ENCODE data around the gene PIBF1.

DNA sequence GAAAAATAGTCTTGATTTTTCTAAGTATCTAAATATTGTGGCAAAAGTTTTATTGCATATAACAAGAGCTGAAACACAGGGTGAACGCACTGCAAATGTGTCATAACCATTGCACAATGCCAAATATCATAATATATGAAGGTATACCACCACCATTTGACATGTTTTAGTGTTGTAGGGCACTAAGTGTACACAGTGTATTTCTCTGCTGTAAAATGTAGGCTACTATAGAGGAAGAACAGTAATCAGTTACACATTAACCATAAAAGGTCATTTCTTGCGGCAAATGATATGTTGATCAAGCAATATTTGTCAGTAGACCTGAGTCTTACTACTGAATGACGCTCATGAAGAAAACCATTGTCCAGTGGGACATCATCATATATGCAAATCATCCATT, 258.6 kb downstream of the PIBF1 start:
- TF ChIP-seq MAFK (IDR thresholded peaks at IDR 0.05; ENCODE audit: low read depth, low read length): no peak
- TF ChIP-seq, protein P1, sequence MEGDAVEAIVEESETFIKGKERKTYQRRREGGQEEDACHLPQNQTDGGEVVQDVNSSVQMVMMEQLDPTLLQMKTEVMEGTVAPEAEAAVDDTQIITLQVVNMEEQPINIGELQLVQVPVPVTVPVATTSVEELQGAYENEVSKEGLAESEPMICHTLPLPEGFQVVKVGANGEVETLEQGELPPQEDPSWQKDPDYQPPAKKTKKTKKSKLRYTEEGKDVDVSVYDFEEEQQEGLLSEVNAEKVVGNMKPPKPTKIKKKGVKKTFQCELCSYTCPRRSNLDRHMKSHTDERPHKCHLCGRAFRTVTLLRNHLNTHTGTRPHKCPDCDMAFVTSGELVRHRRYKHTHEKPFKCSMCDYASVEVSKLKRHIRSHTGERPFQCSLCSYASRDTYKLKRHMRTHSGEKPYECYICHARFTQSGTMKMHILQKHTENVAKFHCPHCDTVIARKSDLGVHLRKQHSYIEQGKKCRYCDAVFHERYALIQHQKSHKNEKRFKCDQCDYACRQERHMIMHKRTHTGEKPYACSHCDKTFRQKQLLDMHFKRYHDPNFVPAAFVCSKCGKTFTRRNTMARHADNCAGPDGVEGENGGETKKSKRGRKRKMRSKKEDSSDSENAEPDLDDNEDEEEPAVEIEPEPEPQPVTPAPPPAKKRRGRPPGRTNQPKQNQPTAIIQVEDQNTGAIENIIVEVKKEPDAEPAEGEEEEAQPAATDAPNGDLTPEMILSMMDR (conservative IDR thresholded peaks at IDR 0.05; ENCODE audit: low read depth, low read length): no peak
- TF ChIP-seq NFE2L2 (IDR thresholded peaks at IDR 0.05; ENCODE audit: low read depth, low read length): no peak
- TF ChIP-seq POLR2A (IDR thresholded peaks at IDR 0.05; ENCODE audit: low read depth, low read length): no peak

Measured in IMR-90 (cell line).